ENCODE data around the gene BAZ2B. TPM values are rescaled to one million over a fixed set of nuclear protein-coding genes. Genes with fewer than 3 reads are reported as not detected.

The BAZ2B gene
- total and polyA plus RNA-seq, 9 of the 15 experiments (the other 6 are each of a cell fraction or from before 2014, with no cell fraction given): 7.5 to 38.6 (median 19.8) TPM

DNA sequence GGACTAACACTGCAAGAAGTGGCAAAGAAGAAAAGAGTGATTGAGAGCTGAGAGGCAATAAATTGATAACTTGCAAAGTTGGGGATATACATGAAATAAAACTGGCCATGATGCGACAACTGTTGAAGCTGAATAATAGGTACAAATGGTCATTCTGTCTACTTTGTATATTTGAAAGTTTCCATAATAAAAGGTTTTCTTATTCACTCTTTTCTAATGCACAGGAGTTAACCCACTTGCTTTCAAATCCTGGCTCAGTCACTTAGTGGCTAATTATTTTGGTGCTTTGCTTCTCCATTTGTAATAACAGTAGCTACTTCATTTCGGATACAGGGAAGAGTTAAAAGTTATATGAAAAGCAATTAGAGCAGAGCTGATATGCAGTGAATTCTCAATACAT is 170.1 kb downstream of the BAZ2B start:
- FAIRE-seq: no peak
- no peak overlapping the region for H3K4me3 ChIP-seq
- 84% methylated on average over 2 of the region's 2 CpGs for WGBS (ENCODE audit: insufficient coverage, low coverage, missing lambda C conversion rate)
- H3K9me1 ChIP-seq (ENCODE audit: control insufficient read depth, insufficient read depth, low read length): no peaks in the 10 kb centered on the region
- no peaks in the 10 kb centered on the region for H3K79me2 ChIP-seq (ENCODE audit: control insufficient read depth, insufficient read depth, low read length)
- DNase-seq (ENCODE audit: extremely low read depth in 1 of 4, low spot score in 3 of 4): no peak
- ChIA-PET CTCF (ENCODE audit: low intra/inter-chr PET ratio) (no interaction called here), POLR2A (interaction anchor here (1.1 kb wide), 2 partner anchors 11 to 19 kb away, joined by 3 read pairs; no protein-coding TSS in a partner anchor)
- no peaks in the 10 kb centered on the region for H3K9me3 ChIP-seq (replicated peaks; ENCODE audit: control insufficient read depth, insufficient read depth, low read depth, low read length)
- no peak for TF ChIP-seq ZC3H4 (CRISPR knock-in tag; IDR thresholded peaks at IDR 0.05; ENCODE audit: borderline replicate concordance)
- TF ChIP-seq HNRNPLL (IDR thresholded peaks at IDR 0.05; ENCODE audit: low read depth, low read length, poor library complexity, severe bottlenecking): no peak
- TF ChIP-seq TRIM24 (IDR thresholded peaks at IDR 0.05): no peak
- TF ChIP-seq, protein P1, sequence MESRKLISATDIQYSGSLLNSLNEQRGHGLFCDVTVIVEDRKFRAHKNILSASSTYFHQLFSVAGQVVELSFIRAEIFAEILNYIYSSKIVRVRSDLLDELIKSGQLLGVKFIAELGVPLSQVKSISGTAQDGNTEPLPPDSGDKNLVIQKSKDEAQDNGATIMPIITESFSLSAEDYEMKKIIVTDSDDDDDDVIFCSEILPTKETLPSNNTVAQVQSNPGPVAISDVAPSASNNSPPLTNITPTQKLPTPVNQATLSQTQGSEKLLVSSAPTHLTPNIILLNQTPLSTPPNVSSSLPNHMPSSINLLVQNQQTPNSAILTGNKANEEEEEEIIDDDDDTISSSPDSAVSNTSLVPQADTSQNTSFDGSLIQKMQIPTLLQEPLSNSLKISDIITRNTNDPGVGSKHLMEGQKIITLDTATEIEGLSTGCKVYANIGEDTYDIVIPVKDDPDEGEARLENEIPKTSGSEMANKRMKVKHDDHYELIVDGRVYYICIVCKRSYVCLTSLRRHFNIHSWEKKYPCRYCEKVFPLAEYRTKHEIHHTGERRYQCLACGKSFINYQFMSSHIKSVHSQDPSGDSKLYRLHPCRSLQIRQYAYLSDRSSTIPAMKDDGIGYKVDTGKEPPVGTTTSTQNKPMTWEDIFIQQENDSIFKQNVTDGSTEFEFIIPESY (CRISPR knock-in tag; IDR thresholded peaks at IDR 0.05): no peak
- H3K9ac ChIP-seq (ENCODE audit: insufficient read depth in 1 of 2, low read depth in 2 of 2, low read length in 2 of 2): no peak overlapping the region
- peaks cover 0 to 5% of the 10 kb centered on the region in 2 experiments; a peak in 1 of 5 replicates for H3K4me1 ChIP-seq (replicated peaks in 1 of 2; ENCODE audit: control insufficient read depth in 2 of 2, insufficient read depth in 2 of 2, low read length in 2 of 2)
- in situ Hi-C loops (cut with MboI): no loop called here
- H4K20me1 ChIP-seq (replicated peaks; ENCODE audit: control insufficient read depth, insufficient read depth, low read length): no peaks in the 10 kb centered on the region
- H3K27me3 ChIP-seq (ENCODE audit: control insufficient read depth in 2 of 2, insufficient read depth in 2 of 2, low read length in 2 of 2): no peaks in the 10 kb centered on the region
- H3K4me2 ChIP-seq (ENCODE audit: insufficient read depth, low read length): no peak overlapping the region
- no peak overlapping the region for H3K27ac ChIP-seq (ENCODE audit: extremely low read depth, low read depth, low read length)
- H3K36me3 ChIP-seq (ENCODE audit: control insufficient read depth, insufficient read depth, low read length): peaks cover 2% of the 10 kb centered on the region; the same call in 1 of the 3 replicates
- intact Hi-C loops (cut with micrococcal nuclease): loop anchor here (5.0 kb wide), 1 partner anchor 266 kb away; the partner anchor contains the start of gene MARCHF7
- ATAC-seq: no peak
- no TSS peak for BruUV-seq (replicated peaks)
- no peak overlapping the region for H2AFZ ChIP-seq (ENCODE audit: low read depth, low read length)

Data from K562 (cell line).